ENCODE results near the gene DEF6. TPM values are rescaled to one million over a fixed set of nuclear protein-coding genes. Genes with fewer than 3 reads are reported as not detected.
"Not testable (repeated sequence)": the region's sequence is repeated elsewhere in the genome, so short reads cannot be mapped to it uniquely, and the experiment has no call there.

Gene DEF6
- total RNA-seq, 1 donor from 2014 or later: 0.99 TPM

GRCh38 chr6:35282472-35282871, 15.1 kb upstream of the DEF6 start:
- no peak for DNase-seq (ENCODE audit: low read depth)

GRCh38 chr6:35283361-35283760, 14.3 kb upstream of the DEF6 start:
- no peak for DNase-seq (ENCODE audit: low read depth)

GRCh38 chr6:35287671-35288396, 9.8 kb upstream of the DEF6 start:
- DNase-seq (ENCODE audit: low read depth): no peak

GRCh38 chr6:35288834-35289233, 8.8 kb upstream of the DEF6 start:
- no peak for DNase-seq (ENCODE audit: low read depth)

- no peak for DNase-seq (ENCODE audit: low read depth)
Observed at GRCh38 chr6:35291491-35291890, 6.1 kb upstream of the DEF6 start.

GRCh38 chr6:35292494-35292893, 5.1 kb upstream of the DEF6 start:
- DNase-seq (ENCODE audit: low read depth): no peak

- no peak for DNase-seq (ENCODE audit: low read depth)
Observed at GRCh38 chr6:35293681-35294080, 3.9 kb upstream of the DEF6 start.

- peak; percentile 33 for DNase-seq (ENCODE audit: low read depth)
Observed at GRCh38 chr6:35294308-35294945, 3.2 kb upstream of the DEF6 start.

- DNase-seq (ENCODE audit: low read depth): no peak
Observed at GRCh38 chr6:35295036-35295435, 2.6 kb upstream of the DEF6 start.

- DNase-seq (ENCODE audit: low read depth): no peak
Observed at GRCh38 chr6:35295521-35296315, 1.9 kb upstream of the DEF6 start.

GRCh38 chr6:35296931-35297600, 552 bp upstream of the DEF6 start:
- no peak for DNase-seq (ENCODE audit: low read depth)

- DNase-seq (ENCODE audit: low read depth): no peak
Observed at GRCh38 chr6:35298625-35299140, 1.1 kb downstream of the DEF6 start.

GRCh38 chr6:35299674-35300073, 2.1 kb downstream of the DEF6 start:
- DNase-seq (ENCODE audit: low read depth): no peak

- DNase-seq (ENCODE audit: low read depth): no peak
Observed at GRCh38 chr6:35300848-35301247, 3.2 kb downstream of the DEF6 start.

GRCh38 chr6:35302604-35303241, 5.1 kb downstream of the DEF6 start:
- DNase-seq (ENCODE audit: low read depth): peak; percentile 22

GRCh38 chr6:35304299-35304698, 6.7 kb downstream of the DEF6 start:
- DNase-seq (ENCODE audit: low read depth): peak; percentile 15

- DNase-seq (ENCODE audit: low read depth): no peak
Observed at GRCh38 chr6:35305117-35305516, 7.5 kb downstream of the DEF6 start.

GRCh38 chr6:35307138-35307537, 9.5 kb downstream of the DEF6 start:
- DNase-seq (ENCODE audit: low read depth): not testable (repeated sequence)

GRCh38 chr6:35308543-35308942, 10.9 kb downstream of the DEF6 start:
- not testable (repeated sequence) for DNase-seq (ENCODE audit: low read depth)

GRCh38 chr6:35309611-35310264, 12.1 kb downstream of the DEF6 start:
- no peak for DNase-seq (ENCODE audit: low read depth)

- no peak for DNase-seq (ENCODE audit: low read depth)
Observed at GRCh38 chr6:35310265-35310831, 12.7 kb downstream of the DEF6 start.
